ENCODE results near the gene TPST2.

The TPST2 gene

DNA sequence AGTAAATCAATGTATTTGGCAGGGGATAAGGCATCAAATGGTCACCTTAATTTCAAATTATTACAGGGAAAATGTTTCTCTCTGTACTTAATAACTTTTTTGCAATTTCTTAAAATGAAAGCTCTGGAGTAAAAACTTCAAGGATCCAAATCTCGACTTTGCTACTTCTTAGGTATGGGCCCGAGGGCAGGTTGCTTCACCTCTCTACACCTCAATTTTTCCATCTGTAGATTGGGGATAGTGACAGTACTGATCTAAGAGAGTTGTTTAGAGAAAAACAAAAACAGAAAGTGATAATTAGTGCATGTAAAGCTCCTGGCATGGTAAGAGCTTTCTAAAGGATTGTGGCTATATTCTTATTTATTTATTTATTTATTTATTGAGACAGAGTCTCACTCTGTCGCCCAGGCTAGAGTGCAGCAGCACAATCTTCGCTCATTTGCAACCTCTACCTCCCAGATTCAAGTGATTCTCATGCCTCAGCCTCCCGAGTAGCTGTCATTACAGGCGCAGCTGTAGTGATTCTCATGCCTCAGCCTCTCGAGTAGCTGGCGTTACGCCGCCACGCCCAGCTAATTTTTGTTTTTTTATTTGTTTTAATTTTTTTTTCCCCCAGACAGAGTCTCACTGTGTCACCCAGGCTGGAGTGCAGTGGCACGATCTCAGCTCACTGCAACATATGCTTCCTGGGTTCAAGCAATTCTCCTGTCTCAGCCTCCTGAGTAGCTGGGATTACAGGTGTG, 75.3 kb downstream of the TPST2 start:
- Histone ChIP-seq H3K9ac (ENCODE audit: low read depth, low read length) (no peak overlapping the region), H3K36me3 (ENCODE audit: insufficient read depth, low read length) (0 out of 2 replicates have a peak, but pooled peaks cover 4% of the 10 kb centered on the region), H3K9me3 (ENCODE audit: control insufficient read depth, insufficient read depth, low read length) (no peaks in the 10 kb centered on the region), H3K4me1 (ENCODE audit: insufficient read depth, low read length) (peaks cover 4% of the 10 kb centered on the region)

DNA sequence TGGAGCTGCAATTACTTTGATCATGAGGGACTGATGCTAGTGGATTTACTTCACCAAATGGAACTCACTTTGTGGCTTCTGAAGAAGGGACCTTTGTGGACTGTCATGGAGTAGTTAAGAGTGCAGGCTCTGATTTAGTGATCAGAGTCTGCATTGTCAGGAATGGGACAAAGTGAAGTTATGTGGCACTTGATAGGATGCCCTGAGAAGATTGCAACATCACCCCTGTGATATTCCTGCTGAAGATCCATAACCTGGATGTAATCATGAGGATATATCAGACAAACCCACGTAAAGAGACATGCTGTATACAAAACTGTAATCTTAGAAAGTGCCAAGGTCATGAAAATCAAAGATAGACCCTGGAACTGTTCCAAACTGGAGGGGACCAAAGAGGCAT, 76.1 kb downstream of the TPST2 start:
- peaks cover 4% of the 10 kb centered on the region for H3K4me1 ChIP-seq (ENCODE audit: insufficient read depth, low read length)
- H3K36me3 ChIP-seq (ENCODE audit: insufficient read depth, low read length), result 0 out of 2 replicates have a peak, but pooled peaks cover 7% of the 10 kb centered on the region
- no peaks in the 10 kb centered on the region for H3K9me3 ChIP-seq (ENCODE audit: control insufficient read depth, insufficient read depth, low read length)
- peak overlapping the region; percentile 18; the same call in 1 of the 2 replicates for H3K9ac ChIP-seq (ENCODE audit: low read depth, low read length)

DNA sequence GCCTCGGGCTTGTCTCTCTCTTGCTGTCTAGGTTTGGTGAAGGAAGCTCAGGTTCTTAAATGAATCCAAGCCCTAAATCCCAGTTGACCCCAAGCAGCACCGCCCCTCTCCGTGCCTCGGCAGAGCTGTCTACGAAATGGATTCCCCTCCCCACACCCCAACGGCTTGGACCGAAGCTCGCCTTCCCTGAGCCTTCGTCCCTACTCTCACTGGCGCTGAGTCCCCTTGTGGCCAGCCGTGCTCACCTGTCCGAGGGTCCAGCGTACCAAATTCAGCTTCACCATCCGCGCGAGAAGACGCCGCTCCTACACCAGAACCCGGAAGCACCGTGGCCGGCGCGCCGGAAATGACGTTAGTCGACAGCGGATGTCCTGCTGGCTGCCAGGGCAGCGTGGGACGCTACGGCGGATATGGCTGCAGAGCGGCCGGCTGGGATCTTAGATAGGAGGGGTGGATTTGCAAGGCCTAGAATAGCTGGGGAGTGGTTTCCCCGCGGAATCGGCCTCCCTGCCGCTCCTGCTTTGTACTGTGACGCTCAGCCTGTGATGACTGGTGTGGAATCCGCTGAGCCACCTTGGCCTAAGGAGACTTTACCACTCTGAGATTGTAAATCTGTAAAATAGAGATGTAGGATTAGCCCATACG, 77.7 kb downstream of the TPST2 start, which contains the start of gene TFIP11:
TFIP11 (minus strand) TSS at position 325 of the 645 bp plus-strand sequence. CDS start 2,201 bp downstream, outside the sequence.
- Histone ChIP-seq H3K9ac (ENCODE audit: low read depth, low read length) (peak within 1 kb of the TSS; percentile 71), H3K4me1 (ENCODE audit: insufficient read depth, low read length) (peaks cover 4% of the 10 kb centered on the region), H3K9me3 (ENCODE audit: control insufficient read depth, insufficient read depth, low read length) (no peaks in the 10 kb centered on the region), H3K36me3 (ENCODE audit: insufficient read depth, low read length) (peaks cover 13% of the 10 kb centered on the region; the same call in 1 of the 2 replicates)

DNA sequence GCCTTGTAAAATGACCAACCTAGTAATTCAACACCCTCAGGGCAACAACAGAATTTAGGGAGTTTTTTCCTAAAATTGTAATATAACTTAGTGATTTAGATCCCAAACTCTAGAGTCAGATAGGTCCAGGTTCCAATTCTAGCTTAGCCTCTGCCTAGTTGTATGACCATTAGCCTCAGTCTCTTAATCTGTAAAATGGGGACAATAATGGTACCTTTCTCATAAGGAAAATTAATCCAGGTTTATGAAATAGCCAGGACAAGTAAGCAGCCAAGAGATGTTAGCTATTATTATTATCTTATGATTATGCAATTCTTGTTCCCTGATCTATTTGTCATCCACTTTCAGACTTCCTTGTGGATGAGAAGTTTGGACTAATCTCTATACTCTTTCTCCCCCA, 81.8 kb downstream of the TPST2 start:
- Histone ChIP-seq H3K9ac (ENCODE audit: low read depth, low read length) (no peak overlapping the region), H3K36me3 (ENCODE audit: insufficient read depth, low read length) (peaks cover 23% of the 10 kb centered on the region), H3K4me1 (ENCODE audit: insufficient read depth, low read length) (no peaks in the 10 kb centered on the region), H3K9me3 (ENCODE audit: control insufficient read depth, insufficient read depth, low read length) (no peaks in the 10 kb centered on the region)

DNA sequence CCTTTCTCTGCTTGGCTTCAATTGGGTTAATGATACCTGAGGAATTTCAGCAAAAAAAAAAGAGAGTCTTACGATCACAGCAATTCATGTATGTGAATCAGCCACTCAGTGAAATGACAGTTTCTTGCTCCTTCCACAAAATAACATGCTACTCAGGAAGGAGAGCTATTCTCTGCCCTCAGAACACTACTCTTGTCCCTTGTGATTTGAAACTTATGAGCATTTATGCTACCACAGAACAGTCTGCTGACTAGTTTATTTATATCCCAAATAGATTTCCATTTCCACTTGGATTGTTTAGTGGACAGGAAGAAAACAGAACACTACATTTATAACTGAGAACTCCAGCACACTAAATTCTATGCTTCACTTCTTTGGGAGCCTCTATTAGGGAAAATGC, 86.2 kb downstream of the TPST2 start:
- H3K36me3 ChIP-seq (ENCODE audit: insufficient read depth, low read length), result peaks cover 33% of the 10 kb centered on the region
- no peak overlapping the region for H3K9ac ChIP-seq (ENCODE audit: low read depth, low read length)
- no peaks in the 10 kb centered on the region for H3K4me1 ChIP-seq (ENCODE audit: insufficient read depth, low read length)
- H3K9me3 ChIP-seq (ENCODE audit: control insufficient read depth, insufficient read depth, low read length), result no peaks in the 10 kb centered on the region

DNA sequence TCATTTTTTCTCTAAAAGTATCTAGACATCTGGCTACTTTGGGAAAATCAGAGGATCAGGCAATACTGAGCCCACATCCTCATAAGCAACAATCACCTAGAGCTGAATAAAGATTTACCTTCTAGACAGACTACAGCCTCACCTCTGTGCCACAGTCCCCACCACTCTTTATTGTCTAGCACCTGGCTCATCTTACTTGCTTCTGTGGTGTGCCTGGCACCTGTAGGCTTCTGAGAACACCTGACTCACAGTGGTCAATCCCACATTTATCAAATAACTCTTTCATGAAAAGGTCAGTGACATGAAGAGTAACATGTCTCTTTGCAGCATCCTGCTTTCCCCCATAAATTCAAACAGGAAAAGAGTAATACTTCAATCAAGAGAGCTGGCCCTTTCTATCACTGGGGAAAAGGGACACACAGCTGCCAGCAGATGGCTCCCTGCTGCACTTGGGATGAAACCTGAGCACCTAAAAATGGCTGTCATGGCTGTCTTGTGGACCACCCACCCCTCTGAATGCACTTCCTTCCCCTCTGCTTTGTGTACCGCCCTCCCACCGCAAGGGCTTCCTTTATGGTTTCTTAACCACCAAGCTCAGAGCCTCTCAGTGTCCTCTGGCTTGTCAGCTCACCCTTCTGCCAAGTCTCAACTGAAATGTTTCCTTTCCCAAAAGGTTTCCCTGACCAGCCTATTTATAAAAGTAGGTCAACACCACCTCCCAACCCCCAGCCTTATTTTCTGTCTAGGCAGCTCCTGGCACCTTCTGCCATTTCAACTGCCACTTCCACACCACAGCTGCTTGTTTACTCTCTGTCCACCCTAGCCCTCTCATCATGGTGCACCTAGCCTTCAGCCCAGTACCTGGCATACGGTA, 87.0 kb downstream of the TPST2 start:
- Histone ChIP-seq H3K9me3 (ENCODE audit: control insufficient read depth, insufficient read depth, low read length) (no peaks in the 10 kb centered on the region), H3K9ac (ENCODE audit: low read depth, low read length) (no peak overlapping the region), H3K36me3 (ENCODE audit: insufficient read depth, low read length) (peaks cover 31% of the 10 kb centered on the region), H3K4me1 (ENCODE audit: insufficient read depth, low read length) (no peaks in the 10 kb centered on the region)

DNA sequence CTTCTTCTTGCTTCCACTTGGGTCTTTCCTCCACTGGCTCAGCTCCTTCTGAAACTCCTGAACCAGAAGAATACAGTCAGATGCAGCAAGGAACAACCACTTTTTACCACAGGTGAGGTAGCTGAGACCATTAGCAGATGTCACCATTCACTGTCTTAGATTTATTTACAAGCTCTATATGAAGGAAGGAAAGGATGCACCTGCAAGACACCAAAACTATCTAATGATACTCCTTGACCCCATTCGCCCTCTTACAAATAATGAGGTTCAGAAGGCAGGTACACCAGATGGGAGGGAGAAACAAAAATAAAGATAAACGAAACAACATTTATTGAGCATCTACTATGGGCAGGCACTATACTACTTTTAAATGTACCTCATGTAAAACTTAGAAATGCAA, 87.9 kb downstream of the TPST2 start:
- Histone ChIP-seq H3K4me1 (ENCODE audit: insufficient read depth, low read length) (no peaks in the 10 kb centered on the region), H3K9me3 (ENCODE audit: control insufficient read depth, insufficient read depth, low read length) (no peaks in the 10 kb centered on the region), H3K36me3 (ENCODE audit: insufficient read depth, low read length) (peaks cover 28% of the 10 kb centered on the region), H3K9ac (ENCODE audit: low read depth, low read length) (no peak overlapping the region)

DNA sequence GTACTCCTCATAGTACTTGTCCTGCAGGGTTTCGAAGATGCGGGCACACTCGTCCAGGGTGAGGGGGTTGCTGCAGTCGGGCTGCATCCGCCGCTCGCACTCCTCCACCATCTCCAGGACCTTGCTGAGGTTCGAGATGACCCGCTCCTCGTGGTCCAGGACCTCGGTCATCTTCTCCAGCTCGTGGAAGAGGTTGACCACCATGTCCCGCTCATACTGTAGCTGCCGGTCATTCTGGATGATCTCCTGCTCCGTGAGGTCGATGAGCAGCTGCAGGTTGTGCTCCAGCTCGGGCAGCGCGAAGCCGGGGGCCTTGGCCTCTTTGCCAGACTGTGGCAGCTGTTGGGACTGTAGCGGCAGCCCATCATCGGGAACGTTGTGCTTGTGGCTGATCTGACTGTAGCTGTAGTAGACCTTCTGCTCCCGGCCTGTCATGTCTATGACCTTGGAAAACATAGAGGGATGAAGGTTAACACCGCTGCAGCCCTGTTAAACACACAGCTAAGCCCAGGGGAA, 90.7 kb downstream of the TPST2 start:
- Histone ChIP-seq H3K36me3 (ENCODE audit: insufficient read depth, low read length) (peaks cover 36% of the 10 kb centered on the region), H3K9me3 (ENCODE audit: control insufficient read depth, insufficient read depth, low read length) (no peaks in the 10 kb centered on the region), H3K4me1 (ENCODE audit: insufficient read depth, low read length) (no peaks in the 10 kb centered on the region), H3K9ac (ENCODE audit: low read depth, low read length) (no peak overlapping the region)

DNA sequence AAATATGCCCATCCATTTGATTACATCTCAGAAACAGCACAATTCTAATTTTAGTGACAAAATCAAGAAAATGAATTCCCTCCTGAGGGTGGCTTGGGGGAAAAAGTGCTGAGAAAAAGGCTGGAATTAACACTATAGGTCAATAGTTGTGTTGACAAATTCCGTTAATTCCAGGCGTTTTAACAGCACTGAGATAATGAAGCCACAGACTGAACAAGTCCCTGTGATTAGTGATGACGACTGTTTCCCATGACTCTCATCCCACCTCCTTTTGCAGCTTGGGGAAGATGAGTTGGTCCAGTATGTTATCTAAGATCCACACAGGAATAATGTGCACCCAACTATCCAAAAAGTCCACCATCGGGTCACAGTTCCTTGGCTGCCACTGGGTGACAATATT, 93.5 kb downstream of the TPST2 start:
- Histone ChIP-seq H3K9ac (ENCODE audit: low read depth, low read length) (no peak overlapping the region), H3K9me3 (ENCODE audit: control insufficient read depth, insufficient read depth, low read length) (no peaks in the 10 kb centered on the region), H3K36me3 (ENCODE audit: insufficient read depth, low read length) (peaks cover 41% of the 10 kb centered on the region), H3K4me1 (ENCODE audit: insufficient read depth, low read length) (peaks cover 3% of the 10 kb centered on the region; the same call in 1 of the 2 replicates)

DNA sequence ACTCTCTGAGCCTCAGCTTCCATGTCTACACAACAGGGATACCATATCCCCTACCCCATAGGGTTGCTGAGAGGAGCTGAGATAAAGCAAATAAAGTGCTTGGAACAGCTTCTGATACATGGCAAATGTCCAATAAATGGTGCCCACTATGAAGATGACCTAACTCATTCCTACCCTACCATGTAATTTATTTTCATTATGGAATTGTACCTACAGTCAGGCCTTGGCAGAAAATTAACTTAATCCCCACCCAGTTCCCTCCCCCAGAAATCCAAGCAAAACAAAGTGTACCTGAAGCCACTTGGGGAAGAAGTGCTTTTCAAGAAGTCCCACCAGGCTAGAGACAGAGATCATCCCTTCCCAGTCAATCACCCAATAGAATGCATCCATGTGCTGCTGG, 95.4 kb downstream of the TPST2 start:
- Histone ChIP-seq H3K36me3 (ENCODE audit: insufficient read depth, low read length) (peaks cover 40% of the 10 kb centered on the region), H3K9ac (ENCODE audit: low read depth, low read length) (no peak overlapping the region), H3K9me3 (ENCODE audit: control insufficient read depth, insufficient read depth, low read length) (no peaks in the 10 kb centered on the region), H3K4me1 (ENCODE audit: insufficient read depth, low read length) (peaks cover 3% of the 10 kb centered on the region; the same call in 1 of the 2 replicates)

DNA sequence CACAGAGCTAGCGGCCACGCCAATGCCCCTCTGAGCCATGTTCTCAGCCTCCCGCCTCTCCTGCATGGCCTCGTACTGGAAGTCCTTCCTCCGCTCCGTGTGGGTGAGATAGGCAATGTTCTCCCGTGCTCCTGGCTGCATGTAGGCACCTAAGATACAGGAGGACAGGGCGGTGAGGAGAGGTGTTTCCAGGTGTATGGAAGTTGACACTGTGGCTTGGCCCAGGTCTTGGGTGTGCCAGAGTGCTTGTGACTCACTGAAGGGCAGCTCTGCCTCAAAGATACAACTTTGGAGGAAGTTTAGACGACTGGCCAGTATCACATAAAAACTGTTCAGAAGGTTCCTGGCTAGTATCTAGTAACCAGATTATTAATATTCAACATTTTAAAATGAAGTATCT, 97.7 kb downstream of the TPST2 start:
- Histone ChIP-seq H3K9me3 (ENCODE audit: control insufficient read depth, insufficient read depth, low read length) (no peaks in the 10 kb centered on the region), H3K4me1 (ENCODE audit: insufficient read depth, low read length) (peaks cover 3% of the 10 kb centered on the region; the same call in 1 of the 2 replicates), H3K36me3 (ENCODE audit: insufficient read depth, low read length) (peaks cover 52% of the 10 kb centered on the region), H3K9ac (ENCODE audit: low read depth, low read length) (no peak overlapping the region)

DNA sequence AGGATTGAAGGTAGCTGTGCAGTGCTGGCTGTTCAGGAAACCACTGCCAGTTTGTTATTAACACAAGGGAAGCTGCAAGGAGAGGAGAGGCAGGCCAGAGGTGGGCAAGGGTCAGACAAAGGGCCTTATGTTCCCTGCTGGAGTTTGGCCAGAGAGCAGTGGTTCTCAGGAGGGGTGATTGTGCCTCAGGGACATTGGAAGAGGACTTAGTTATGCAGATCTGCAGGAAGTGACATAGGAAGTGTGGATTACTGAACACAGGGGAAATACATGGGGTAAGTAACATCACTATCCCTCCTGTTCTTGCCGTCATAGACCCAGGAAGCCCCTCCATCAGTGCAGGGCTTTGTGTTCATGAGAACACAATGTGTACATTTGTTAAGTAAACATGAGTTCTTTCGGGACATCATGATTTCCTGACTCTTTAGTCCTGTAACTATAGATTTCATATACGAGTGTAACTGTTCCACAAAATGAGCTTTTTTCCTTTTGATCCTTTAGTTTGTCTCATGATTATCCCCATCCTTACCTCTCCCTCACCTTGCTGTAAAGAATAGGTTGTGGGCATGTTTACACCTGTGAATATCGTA, 100.4 kb downstream of the TPST2 start:
- peaks cover 37% of the 10 kb centered on the region for H3K36me3 ChIP-seq (ENCODE audit: insufficient read depth, low read length)

DNA sequence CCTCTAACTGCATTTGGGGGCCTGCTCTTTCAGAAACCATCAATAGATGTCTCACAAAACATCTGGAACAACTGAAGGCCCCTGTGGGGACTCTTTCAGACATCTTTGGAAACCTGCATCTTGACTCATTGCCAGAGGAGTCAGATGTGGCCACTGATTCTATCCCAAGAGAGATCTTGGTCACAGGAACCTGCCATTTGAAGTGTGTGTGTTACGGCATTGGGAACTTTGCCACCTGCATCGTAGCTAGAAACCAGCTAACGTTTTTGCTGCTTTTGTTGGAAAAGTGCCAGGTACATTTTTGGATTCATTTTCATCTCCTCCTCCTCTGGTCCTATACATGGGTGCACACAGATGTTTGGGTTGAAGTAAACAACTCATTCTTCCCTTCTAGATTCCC, 101.9 kb downstream of the TPST2 start:
- Histone ChIP-seq H3K9ac (ENCODE audit: low read depth, low read length) (no peak overlapping the region), H3K4me1 (ENCODE audit: insufficient read depth, low read length) (no peaks in the 10 kb centered on the region; the same call in 1 of the 2 replicates), H3K36me3 (ENCODE audit: insufficient read depth, low read length) (peaks cover 28% of the 10 kb centered on the region), H3K9me3 (ENCODE audit: control insufficient read depth, insufficient read depth, low read length) (no peaks in the 10 kb centered on the region)

More for the DNA sequence above, 100.4 kb downstream of the TPST2 start:
- H3K9me3 ChIP-seq (ENCODE audit: control insufficient read depth, insufficient read depth, low read length), result no peaks in the 10 kb centered on the region
- H3K4me1 ChIP-seq (ENCODE audit: insufficient read depth, low read length), result peaks cover 3% of the 10 kb centered on the region; the same call in 1 of the 2 replicates
- H3K9ac ChIP-seq (ENCODE audit: low read depth, low read length), result no peak overlapping the region

DNA sequence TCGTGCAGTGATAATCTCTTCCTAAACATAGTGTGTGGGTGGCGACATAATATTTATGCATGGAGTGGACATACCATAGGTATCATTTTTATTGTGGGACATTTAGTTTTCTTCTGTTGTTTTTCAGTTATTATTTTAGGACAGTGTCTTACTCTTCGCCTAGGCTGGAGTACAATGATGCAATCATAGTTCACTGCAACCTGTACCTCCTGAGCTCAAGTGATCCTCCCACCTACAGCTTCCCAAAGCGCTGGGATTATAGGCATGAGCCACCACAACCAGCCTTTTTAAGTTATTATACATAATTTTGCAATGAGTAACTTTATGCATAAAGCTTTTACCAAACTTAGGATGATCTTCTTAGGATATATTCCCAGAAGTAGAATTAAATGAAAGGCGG, 103.5 kb downstream of the TPST2 start:
- Histone ChIP-seq H3K36me3 (ENCODE audit: insufficient read depth, low read length) (peaks cover 22% of the 10 kb centered on the region), H3K4me1 (ENCODE audit: insufficient read depth, low read length) (peaks cover 14% of the 10 kb centered on the region), H3K9me3 (ENCODE audit: control insufficient read depth, insufficient read depth, low read length) (no peaks in the 10 kb centered on the region), H3K9ac (ENCODE audit: low read depth, low read length) (no peak overlapping the region)
